ENCODE data around the gene SEMA3G. TPM values are rescaled to one million over a fixed set of nuclear protein-coding genes. Genes with fewer than 3 reads are reported as not detected.

The SEMA3G gene
- total RNA-seq, 1 experiment from 2014 or later: 0.77 TPM

DNA sequence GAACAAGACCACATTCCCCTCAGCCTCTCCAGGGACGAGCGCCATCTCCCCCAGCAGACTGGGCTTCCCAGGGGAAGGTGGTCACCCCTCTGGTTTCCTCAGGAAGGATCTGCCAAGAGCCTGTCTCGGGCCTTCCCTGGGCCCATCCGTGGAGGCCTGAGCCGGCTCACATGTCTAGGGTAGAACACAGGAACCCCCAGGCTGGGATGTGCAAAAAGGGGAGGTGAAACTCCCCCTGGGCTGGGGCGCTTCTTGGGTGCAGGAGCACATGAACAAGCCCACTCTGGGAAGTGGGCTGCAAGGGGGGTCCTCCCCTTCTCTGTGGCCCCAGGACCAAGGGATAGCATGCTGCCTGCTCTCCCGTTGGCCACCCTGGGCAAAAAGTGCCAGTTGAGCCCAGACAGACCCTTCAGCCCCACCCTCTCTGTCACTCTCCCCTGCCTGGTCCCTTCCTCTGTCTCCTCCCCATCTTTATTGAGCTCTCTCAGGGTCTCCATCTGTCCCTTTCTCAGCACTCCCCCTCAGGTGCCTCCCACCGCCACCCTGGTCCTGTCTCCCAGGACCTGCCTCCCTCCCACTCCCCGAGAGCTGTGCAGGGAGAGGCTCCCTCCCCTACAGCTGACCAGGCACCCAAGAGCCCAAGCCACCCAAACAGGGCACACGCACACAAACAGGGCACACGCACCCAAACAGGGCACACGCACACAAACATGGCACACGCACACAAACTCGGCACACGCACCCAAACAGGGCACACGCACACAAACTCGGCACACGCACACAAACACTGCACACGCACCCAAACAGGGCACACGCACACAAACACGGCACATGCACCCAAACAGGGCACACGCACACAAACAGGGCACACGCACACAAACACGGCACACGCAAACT is 864 bp downstream of the SEMA3G start:
- CTCF ChIA-PET: no interaction called here
- no peaks in the 10 kb centered on the region for H3K36me3 ChIP-seq (ENCODE audit: low read depth, low read length)
- H2AFZ ChIP-seq (ENCODE audit: low read length): no peak overlapping the region
- no TSS peak for BruUV-seq (replicated peaks)
- H3K9ac ChIP-seq (ENCODE audit: low read length): no peak overlapping the region
- no peaks in the 10 kb centered on the region for H3K9me3 ChIP-seq (ENCODE audit: low read length)
- no peak for ATAC-seq
- no peaks in the 10 kb centered on the region for H4K20me1 ChIP-seq (ENCODE audit: low read length)
- no peak overlapping the region for H3K27ac ChIP-seq (ENCODE audit: low read length)
- DNase-seq: no peak
- H3K79me2 ChIP-seq (ENCODE audit: low read length): no peaks in the 10 kb centered on the region
- no peaks in the 10 kb centered on the region for H3K4me1 ChIP-seq (ENCODE audit: insufficient read depth, low read length)
- no peak for TF ChIP-seq CTCF (conservative IDR thresholded peaks at IDR 0.05; ENCODE audit: low read depth, low read length)
- TF ChIP-seq EZH2 (IDR thresholded peaks at IDR 0.05; ENCODE audit: low read length, unreplicated experiment): no peak
- no peak for TF ChIP-seq EZH2phosphoT487 (IDR thresholded peaks at IDR 0.05; ENCODE audit: borderline replicate concordance, low read length)
- H3K27me3 ChIP-seq (ENCODE audit: low read length): no peaks in the 10 kb centered on the region
- no peak overlapping the region for H3K4me3 ChIP-seq (ENCODE audit: low read length)
- no peaks in the 10 kb centered on the region for H3F3A ChIP-seq (ENCODE audit: low read length, unreplicated experiment)
- intact Hi-C loops (cut with micrococcal nuclease): no loop called here
- POLR2A ChIA-PET (ENCODE audit: unreplicated experiment): no interaction called here
- no peaks in the 10 kb centered on the region for H3K9me2 ChIP-seq (replicated peaks; ENCODE audit: low read length)
- no peak overlapping the region for H3K4me2 ChIP-seq (ENCODE audit: low read length)

DNA sequence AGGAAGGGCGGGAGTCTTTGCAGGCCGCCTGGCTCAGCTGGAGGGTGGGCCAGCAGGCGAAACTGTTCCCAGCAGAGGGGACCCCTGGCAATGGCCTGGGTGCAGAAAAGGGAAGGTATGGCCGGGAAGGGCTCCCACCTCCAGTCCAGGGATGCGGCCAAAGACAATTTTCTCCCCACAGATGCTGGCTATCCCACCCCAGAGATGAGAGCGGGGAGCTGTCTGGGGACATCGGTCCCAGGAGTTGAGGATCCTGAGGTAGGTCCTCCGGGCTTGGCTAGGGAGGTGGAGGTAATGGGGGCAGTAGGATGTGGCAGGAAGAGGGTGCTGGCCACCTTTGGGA is 1.7 kb downstream of the SEMA3G start:
- intact Hi-C loops (cut with micrococcal nuclease): no loop called here
- POLR2A ChIA-PET (ENCODE audit: unreplicated experiment): no interaction called here
- no TSS peak for BruUV-seq (replicated peaks)

More for the DNA sequence above, 1.7 kb downstream of the SEMA3G start:
- Histone ChIP-seq H3K9me2 (replicated peaks; ENCODE audit: low read length) (no peaks in the 10 kb centered on the region), H3K4me1 (ENCODE audit: insufficient read depth, low read length) (peaks cover 3% of the 10 kb centered on the region), H3F3A (ENCODE audit: low read length, unreplicated experiment) (no peaks in the 10 kb centered on the region), H2AFZ (ENCODE audit: low read length) (no peak overlapping the region), H3K36me3 (ENCODE audit: low read depth, low read length) (no peaks in the 10 kb centered on the region), H3K9ac (ENCODE audit: low read length) (no peak overlapping the region), H3K79me2 (ENCODE audit: low read length) (no peaks in the 10 kb centered on the region), H3K4me3 (ENCODE audit: low read length) (no peak overlapping the region), H3K27me3 (ENCODE audit: low read length) (no peaks in the 10 kb centered on the region), H3K9me3 (ENCODE audit: low read length) (no peaks in the 10 kb centered on the region), H3K27ac (ENCODE audit: low read length) (no peak overlapping the region), H4K20me1 (ENCODE audit: low read length) (no peaks in the 10 kb centered on the region), H3K4me2 (ENCODE audit: low read length) (no peak overlapping the region)
- no peak for DNase-seq
- CTCF ChIA-PET: no interaction called here
- TF ChIP-seq CTCF (conservative IDR thresholded peaks at IDR 0.05; ENCODE audit: low read depth, low read length) (no peak), EZH2phosphoT487 (IDR thresholded peaks at IDR 0.05; ENCODE audit: borderline replicate concordance, low read length) (no peak), EZH2 (IDR thresholded peaks at IDR 0.05; ENCODE audit: low read length, unreplicated experiment) (no peak)
- no peak for ATAC-seq
